ENCODE measurements around the gene SNRPN.

DNA sequence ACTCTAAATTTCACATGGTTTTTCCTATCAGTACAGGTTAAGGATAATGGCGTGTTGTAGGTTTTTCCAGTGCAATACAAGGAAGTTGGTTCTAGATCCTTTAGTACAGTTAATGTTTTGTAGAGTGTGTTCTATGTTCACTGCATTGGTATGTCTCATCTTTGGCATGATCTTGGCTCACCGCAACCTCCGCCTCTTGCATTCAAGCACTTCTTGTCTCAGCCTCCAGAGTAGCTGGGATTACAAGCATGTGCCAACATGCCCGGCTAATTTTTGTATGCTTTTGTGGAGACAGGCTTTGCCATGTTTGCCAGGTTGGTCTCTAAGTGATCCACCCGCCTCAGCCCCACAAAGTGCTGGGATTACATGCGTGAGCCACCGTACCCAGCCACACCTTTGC lies 30.4 kb downstream of the SNRPN start:
- TF ChIP-seq, protein P1, sequence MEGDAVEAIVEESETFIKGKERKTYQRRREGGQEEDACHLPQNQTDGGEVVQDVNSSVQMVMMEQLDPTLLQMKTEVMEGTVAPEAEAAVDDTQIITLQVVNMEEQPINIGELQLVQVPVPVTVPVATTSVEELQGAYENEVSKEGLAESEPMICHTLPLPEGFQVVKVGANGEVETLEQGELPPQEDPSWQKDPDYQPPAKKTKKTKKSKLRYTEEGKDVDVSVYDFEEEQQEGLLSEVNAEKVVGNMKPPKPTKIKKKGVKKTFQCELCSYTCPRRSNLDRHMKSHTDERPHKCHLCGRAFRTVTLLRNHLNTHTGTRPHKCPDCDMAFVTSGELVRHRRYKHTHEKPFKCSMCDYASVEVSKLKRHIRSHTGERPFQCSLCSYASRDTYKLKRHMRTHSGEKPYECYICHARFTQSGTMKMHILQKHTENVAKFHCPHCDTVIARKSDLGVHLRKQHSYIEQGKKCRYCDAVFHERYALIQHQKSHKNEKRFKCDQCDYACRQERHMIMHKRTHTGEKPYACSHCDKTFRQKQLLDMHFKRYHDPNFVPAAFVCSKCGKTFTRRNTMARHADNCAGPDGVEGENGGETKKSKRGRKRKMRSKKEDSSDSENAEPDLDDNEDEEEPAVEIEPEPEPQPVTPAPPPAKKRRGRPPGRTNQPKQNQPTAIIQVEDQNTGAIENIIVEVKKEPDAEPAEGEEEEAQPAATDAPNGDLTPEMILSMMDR (IDR thresholded peaks at IDR 0.05): no peak
- no peak for TF ChIP-seq POLR2A (IDR thresholded peaks at IDR 0.05)

All from tibial nerve (tissue), 3 donors.